NCI-H2227 treated with DMSO at 0.1 percent for 48 hours (cell line): ENCODE measurements around the gene GRIN2A.

Source experiments
- DNase-seq: peaks from one replicate; lab custom pipeline; 2025; lab: John Stamatoyannopoulos, UW

The GRIN2A gene

DNA sequence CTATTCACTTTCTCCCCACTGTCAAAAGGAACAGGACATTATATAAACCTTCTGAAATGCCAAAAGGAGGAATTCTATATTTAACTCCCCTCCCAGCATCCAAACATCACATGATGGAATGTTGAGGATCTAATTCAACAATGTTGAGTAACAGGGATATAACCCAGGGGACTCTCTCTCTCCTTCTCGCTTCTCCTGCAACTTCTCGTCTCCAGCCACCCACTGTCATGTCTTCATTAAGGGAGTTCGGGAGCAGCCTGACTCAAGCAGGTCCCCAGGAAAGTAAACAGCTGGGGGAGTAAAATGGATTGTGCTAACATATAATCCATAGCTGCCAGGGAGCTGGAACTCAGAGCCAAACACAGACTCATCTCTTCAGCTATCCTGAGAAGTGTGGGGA, 51.7 kb downstream of the GRIN2A start:
- DNase-seq = no peak

DNA sequence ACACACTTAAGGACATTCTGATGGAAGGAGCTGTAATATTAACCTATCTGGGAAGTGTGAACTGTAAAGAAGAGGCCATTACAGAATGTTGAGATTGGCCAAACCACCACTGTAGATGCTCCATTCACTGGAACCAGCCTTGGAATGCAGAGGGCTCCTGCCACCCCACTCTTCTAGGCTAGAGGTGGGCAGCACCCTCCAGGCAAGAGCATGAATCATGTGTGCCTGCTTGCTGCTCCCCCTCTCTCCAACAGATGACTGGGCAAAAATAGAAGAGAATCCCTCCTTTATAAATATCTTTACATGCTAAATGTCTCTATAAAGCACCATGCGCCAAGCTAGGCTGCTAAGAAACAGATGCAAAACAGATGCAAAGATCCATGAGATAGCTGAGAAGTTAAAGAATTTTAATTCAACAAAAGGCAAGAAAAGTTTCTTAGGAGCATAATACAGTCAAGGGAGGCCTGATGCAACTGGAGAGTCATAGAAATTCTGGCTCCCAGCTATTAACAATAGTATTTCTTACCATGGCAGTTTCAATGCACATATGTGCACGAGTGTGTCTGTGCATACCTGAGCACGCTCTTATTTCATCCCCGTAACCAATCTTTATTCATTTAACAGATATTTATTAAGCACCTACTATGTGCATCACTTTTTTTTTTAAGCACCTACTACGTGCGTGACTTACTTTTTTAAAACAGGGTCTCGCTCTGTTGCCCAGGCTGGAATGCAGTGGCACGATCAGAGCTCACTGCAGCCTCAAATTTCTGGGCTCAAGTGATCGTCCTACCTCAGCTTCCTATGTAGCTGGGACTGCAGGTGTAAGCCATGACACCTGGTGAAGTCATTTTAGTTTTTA, 53.6 kb downstream of the GRIN2A start:
- DNase-seq = no peak

DNA sequence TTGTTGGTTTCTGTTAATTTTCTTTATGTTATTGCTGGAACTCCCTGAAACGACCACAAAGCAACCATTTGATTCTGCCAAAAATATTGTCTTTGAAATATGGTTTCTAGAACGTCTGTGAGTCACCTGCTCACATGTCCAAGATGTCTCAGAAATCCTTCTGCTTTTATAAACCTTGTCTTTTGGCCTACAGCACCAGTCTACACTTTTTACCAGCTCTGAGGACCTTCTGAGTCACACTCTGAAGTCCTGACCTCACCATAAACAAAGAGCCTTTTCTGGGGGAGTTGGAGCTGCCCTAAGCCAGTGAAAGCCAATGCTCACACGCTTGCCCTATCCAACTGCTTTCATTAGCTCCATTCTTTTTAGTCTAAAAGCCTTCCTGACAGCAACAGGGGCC, 55.5 kb downstream of the GRIN2A start:
- DNase-seq = no peak

DNA sequence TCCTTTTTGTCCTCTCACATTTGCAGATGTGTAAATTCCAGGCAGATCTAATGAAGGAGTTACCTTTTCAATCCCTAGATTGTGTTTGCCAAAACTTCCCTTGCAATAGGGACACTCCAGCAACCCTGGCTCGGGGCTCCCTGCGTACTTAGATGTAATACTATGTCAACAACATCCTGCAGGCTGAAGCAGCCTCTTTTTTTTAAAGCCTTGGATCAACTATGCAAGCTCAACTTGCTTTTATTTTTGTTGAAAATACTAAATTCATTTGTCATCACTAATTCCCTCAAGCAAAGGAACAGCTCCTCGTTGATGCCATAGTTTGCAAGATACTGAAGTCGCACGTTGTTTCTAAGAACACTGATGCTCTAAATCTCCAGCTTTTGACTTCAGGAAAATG, 59.1 kb downstream of the GRIN2A start:
- DNase-seq = no peak

DNA sequence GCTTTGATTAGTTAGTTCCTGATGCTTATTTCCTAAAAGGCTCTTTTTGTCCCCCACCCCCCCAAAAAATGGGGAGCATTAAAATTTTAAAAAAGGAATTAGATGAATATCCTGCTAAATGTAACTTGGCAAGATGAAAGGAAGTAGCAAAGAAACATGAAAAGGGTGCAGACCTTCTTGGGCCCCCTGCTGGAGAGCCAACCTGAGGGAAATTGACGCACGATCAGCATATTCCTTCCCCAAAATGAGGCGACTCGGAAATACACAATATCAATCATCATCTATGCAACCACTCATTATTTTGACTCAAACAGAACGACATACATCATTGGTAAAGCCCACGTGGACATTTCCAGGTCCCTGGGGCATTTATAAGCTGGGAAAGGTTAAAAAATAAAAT, 59.7 kb downstream of the GRIN2A start:
- no peak for DNase-seq

DNA sequence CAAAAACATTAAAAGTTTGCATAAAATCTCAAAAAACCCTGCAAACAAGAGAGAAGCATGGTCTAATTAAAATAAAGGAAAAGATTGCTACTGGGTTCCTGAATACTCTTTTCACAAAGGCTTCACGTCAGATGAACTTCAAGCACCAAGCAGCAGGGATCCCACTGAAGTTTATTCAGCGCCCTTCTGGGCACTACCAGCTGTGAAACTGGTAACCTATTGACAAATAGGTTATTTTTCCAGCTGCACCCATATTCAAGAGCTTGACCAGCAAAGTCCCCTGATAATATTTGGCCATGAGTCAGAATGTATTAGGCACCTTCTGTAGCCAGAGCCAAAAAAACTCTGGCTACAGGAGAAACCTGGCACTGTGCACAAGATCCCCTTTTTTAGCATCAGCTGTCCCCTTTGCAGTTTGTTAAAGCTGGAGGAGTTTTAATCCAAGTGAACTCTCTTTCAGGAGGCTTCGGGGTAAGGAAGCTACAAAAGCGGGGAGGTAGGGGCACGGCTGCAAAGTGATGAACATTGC, 60.3 kb downstream of the GRIN2A start:
- DNase-seq = no peak

DNA sequence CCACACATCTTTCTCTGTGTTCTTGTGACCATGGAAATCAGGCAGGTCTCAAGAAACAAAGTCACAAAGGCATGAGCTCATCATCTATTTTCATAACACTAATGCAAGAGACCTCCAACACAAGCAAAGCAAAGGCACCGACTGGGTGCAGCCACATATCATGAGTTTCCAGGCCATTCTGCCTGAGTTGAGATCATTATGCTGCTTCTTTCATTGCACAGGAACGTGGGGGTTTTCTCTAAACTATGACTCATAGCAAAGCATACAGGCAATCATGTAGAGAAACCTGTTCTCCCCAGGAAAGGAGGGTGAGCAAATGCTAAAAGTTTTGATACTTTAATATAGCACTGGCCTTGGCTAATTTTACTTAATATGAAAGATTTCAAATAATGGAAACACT, 60.7 kb downstream of the GRIN2A start:
- no peak for DNase-seq

DNA sequence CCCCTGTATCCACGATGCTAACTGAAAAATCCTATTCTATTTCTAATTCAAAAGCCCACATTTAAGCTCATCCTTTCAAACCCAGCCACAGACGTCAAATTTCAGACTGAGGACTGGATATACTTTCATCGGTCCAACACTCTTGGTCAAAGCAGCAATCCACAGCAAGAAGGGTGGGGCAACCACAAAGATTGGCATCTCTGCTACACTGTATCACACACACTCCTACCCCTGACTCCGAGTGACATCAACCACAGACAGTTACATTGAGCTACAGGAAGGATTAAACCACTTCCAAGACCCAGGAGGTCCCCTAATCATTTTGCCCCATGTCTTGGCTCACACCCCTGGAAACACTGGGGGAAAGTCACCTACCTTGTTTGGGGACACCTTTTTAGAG, 61.3 kb downstream of the GRIN2A start:
- no peak for DNase-seq

DNA sequence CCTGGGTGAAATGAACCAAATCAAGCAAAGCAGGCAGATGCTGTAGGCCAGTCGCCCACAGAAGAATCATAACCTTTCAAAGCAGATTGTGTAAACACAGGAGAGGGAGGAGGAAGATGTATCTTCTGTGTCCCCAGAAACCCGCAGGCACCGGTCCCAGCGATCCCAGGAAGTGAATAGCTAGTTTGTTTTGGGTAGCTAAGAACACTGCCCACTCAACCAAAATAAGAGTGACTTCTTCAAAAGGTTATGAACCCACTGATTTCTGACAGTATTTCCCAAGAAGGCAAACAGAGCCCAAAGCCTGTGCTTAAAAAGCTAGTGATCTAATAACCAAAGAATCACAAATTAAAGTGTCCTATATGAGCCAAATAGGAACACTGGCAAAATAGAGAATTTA, 67.8 kb downstream of the GRIN2A start:
- no peak for DNase-seq

DNA sequence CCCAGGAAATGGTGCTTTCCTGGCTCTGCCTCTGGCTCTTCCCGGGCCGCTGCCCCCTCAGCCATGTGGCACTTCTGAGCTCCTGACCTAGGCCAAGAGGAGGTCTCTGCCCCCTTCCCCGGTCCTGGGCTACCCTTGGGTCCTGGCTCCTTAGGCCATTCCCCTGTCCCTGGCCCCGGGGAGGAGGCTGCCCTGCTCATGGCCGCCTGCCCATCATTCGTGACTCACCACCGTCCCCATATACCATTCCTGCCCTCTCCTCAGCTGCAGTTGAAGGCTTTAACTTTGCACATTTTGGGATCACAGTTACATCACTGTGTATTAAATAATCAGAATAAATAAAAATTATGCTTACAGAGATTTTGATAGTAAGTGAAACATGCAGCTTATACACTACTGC, 69.0 kb downstream of the GRIN2A start:
- DNase-seq = no peak

DNA sequence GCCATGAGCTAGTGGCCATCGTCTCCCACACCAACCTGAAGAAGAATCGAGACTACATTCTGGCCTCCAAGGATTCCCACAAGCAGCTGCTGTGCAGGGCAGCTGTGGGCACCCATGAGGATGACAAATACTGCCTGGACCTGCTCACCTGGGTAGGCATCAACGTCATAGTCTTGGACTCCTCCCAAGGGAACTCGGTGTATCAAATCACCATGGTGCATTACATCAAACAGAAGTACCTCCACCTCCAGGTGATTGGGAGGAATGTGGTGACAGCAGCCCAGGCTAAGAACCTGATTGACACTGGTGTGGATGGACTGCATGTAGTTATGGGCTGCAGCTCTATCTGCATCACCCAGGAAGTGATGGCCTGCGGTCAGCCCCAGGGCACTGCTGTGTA, 70.2 kb downstream of the GRIN2A start:
- DNase-seq = no peak

DNA sequence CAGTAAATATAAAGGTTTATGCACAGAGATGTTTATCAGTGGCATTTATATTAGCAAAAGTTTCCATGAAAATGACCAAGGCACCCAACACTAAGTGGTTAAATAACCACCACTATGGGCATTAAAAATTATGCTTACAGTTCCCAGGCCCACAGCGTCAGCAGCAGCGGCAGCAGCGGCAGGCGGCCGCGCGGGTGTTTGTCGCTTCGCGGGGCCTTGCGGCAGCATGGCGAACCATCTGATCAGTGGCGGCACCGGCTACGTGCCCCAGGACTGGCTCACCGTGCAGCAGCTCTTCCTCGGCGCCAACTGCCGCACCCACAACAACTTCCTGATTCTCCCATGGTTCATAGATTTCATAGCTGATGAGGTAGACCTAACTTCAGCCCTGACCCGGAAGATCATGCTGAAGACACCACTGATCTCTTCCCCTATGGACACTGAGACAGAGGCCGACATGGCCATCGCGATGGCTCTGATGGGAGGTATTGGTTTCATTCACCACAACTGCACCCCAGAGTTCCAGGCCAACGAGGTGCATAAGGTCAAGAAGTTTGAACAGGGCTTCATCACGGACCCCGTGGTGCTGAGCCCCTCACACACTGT, 71.0 kb downstream of the GRIN2A start:
- no peak for DNase-seq

DNA sequence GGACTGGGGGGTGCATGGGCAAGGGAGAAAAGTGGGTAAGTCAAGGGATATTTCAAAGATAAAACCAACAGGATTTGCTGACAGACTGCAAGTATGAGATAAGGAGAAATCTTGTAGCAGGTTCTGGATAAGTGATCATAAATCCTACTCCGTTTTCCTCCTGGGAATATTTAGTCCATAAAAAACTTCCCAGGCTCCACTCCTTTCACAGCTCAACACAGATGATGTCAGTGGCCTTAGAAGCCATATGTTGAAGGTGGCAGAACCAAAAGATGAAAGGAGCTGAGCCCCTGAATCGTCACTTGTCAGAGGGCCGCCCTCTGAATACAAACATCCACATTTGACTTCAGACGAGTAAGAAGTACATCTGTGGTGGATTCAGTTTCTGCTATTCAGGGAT, 71.7 kb downstream of the GRIN2A start:
- DNase-seq = no peak

DNA sequence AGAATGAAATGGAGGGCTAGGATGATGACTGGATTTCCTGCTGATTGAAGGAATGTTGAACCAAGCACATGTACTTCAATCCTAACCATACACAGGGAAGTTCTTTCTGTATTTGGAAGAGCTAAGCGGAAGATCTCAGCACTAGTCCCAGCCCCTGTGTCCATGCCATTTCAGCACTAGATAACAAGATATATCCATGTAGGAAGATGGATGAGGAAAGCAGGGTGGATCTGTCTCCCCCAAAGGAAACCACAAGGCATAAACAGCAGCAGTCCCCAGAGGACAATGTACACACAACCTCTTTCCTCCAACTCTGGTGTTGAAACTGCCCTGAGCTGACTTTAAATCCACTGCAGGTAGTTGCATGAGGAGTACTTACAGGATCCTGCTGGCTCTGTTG, 75.1 kb downstream of the GRIN2A start:
- no peak for DNase-seq

DNA sequence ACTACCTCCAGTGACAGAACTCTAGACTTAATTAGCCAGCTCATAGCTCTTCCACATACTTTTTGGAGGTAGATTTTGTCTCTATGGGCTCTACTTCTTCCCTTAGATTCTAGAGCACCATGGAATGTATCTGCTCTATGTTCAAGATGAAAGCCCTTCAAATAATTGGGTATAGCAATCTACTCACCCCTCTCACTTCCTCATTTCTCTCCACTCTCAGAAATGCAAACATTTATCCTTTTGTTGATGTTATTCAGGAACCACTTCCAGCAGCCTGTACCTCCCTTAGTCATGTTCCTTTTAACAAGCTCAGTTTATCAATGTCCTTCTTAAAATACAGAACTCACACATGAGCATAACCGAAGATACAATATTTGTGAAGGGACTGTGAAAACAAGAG, 78.5 kb downstream of the GRIN2A start:
- DNase-seq = no peak

DNA sequence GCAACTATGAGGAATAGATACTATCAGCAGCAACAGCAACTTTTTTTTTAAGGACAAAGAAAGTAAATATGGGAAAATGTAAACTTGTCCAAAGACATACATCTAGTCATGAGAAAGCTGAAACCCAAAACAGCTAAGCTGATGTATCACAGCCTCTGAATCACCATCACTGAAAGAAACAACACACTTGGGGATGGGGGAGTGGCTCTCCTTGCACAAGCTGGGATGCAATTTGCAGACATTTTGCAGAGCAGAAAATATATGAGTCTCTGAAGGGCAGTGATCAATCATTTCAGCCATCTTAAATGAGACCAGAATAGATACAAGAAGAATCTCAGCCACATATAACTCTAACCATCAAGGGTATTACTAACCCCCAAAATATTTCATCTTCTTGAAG, 79.1 kb downstream of the GRIN2A start:
- DNase-seq = no peak

DNA sequence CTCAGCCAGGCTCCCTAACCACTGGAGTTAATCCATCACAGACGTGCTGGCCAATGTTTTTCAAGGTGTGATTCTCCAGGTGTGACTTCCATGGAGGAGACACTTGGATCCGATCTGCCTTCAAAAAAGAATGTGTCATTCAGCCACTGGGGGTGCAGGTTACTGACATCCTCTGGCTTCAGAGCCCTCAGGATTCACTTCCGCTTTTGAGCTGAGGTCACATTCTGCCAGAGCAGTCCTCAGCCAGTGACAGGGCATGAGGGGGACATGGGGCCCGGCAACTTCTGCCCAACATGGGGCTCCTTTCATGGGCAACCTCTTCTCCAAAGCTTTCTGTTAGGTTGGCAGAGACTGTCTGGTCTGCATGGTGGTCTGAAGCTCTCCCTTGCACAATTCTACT, 81.4 kb downstream of the GRIN2A start:
- DNase-seq = no peak

DNA sequence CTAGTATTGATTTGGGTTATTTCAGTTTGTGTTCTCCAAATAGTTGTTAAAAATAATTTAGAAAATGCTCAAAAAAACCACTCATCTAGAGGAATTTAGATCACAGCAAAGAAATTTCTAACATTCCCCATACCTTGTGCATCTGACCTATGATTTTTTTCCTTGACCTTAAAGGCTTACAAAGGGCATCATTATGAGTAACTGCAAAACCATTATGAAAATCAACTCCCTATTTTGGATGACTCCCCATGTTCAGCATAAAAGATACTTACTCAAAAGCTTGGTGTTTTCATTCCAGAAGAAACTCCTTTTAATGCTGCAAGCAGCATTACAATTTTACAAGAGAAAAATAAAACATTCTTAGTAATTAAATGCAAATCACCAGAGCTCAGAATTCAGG, 83.2 kb downstream of the GRIN2A start:
- DNase-seq = no peak

DNA sequence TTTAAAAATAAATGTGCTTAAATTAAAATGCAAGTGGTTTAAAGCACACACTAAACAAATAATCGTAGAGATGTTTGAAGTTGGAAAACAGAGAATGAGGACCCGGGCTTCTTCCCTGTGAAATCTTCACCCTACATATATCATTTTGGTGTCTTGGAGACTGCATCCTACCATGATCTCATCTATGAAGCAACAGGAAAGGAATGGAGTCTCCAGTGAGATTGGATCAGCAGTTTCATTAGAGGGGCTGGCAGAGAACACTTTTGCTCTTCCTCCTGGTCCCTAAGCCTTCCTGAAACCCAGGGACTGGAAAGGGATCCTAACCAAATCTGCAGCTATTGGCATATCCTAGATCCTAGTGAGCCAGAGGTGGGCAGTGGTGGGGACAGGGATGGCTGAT, 85.0 kb downstream of the GRIN2A start:
- DNase-seq = no peak

DNA sequence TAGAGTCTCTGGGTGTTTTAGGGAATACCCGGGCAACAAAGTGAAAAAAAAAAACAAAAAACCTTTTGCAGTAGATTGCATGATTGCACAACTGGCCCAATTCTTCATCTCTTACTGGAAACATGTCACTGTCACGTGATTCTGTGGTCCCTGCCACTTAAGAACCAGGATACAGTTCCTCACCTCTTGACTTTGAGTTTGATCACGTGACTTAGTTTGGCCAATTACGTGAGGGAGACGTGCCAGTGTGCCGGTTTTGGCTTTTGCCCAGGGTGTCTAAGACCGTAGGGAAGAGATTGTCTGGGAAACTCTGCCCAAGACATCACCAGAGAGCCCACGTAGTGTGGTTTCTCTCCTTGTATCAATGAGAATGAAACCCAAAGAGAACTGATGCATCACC, 88.7 kb downstream of the GRIN2A start:
- no peak for DNase-seq

DNA sequence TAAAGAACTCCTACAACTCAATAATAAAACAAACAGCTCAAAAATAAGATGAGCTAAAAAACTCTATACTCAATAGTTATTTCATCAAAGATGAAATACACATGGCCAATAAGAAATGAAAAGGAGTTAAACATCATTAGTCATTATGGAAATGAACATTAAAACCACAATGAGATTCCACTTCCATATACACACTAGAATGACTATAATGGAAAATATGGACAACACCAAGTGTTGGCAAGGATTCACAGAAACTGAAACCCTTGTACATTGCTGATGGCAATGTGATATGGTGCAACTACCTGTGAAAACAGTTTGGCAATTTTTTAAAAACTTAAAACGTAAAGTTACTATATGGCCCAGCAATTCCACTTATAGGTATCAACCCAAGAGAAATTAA, 91.4 kb downstream of the GRIN2A start:
- DNase-seq = no peak

DNA sequence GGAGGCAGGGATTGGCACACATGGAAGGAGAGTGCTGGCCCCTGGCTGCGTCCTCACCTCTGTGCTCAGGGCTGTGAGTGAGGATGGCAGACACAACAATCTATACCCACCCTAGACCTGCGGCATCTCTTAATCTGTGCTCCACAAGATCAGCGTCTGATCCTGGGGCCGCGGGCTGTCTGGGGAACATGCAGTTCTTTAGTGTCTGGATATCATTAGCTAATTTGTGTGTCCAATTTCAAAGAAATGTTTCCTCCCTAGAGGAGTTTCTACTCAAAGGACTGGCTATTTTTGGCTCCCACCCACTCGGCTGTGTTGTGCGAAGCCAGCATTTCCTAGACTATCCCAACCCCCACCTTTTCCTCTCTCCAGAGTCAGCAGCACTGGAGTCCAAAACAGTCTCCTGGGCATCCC, 93.8 kb downstream of the GRIN2A start:
- DNase-seq = no peak

DNA sequence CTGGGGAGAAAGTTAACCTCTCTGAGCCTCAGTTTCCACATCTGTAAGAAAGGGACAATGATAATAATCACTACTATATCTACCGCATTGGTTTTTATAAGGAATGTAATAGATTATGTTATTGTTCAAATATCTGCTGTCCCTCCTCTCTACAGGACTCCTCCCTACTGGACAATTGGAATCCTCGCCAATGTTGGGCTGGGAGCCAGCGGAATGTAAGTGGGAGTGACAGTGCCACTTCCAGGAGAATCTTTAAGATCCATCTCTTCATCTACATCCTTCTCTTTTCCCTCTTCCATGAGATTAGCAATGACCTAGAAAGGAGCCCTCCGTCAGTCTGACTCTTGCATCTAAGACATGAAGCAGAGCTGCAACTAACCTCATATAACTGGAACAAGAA, 95.1 kb downstream of the GRIN2A start:
- DNase-seq = no peak

DNA sequence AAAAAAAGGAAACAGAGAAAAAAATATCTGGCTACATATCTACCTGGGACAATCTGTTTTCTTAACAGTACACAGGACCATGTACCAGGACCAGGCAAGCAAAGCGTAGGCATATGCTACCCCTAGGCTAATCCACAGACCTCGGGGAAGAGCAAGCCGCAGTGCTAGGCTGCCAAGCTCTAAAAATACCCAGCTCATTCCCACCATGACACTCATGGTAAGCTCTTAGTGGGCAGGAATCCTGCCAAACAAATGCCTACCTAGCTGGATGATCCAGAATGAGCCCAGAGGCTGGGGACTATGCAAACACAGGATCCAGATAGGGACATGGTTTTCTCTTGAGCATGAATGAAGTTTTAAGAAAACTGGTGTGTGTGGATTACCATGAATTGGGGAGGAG, 95.6 kb downstream of the GRIN2A start:
- no peak for DNase-seq
